ENCODE measurements around the gene LUC7L.

- TF ChIP-seq CTCF (IDR thresholded peaks at IDR 0.05; ENCODE audit: low read depth, low read length, poor library complexity, severe bottlenecking) (no peak), EZH2phosphoT487 (IDR thresholded peaks at IDR 0.05; ENCODE audit: borderline replicate concordance, low read length) (no peak)
Observed at GRCh38 chr16:253833-254232, 24.6 kb upstream of the LUC7L start.

All from DOHH2 (cell line).